H1 (cell line): ENCODE results near the gene RASL11B. TPM values are rescaled to one million over a fixed set of nuclear protein-coding genes. Genes with fewer than 3 reads are reported as not detected.
A peak's percentile ranks its signal among the peaks of the same experiment; 100 is the strongest.

ENCODE experiments used
- CTCF ChIA-PET: fragments of 300-600 bp; sonication (Branson Sonifier 250); formaldehyde crosslinking; loops from one replicate; lab custom pipeline; 2021; ENCODE audit not compliant: partially characterized antibody; lab: Charles Lee
- POLR2A ChIA-PET: fragments of 300-600 bp; sonication (Branson Sonifier 250); formaldehyde crosslinking; loops from one replicate; lab custom pipeline; 2021; ENCODE audit warnings: inconsistent platforms; ENCODE audit not compliant: partially characterized antibody; lab: Charles Lee
- DNase-seq, 2 experiments: peaks; one replicate each; pipeline versions ENCODE4 v3.0.0 to v3.0.0-alpha.2; 2010 to 2022; ENCODE audit warnings: low spot score in 2 of 2, low read depth in 1 of 2, mixed read lengths in 1 of 2
- FAIRE-seq: peaks from 2 replicates; lab custom pipeline; 2011; peaks lifted over from hg19 to GRCh38; lab: Jason Lieb, UNC
- H2AFZ ChIP-seq: 2 replicates; pipeline ENCODE4 v1.8.1; 2012; ENCODE audit warnings: low read length, inconsistent platforms
- H2AK5ac ChIP-seq: 2 replicates; pipeline ENCODE4 v1.6.1; 2013; ENCODE audit warnings: low read depth, low read length
- H2BK120ac ChIP-seq: replicated peaks from 2 replicates; pipeline ENCODE3; 2013; ENCODE audit warnings: low read depth, low read length, inconsistent platforms
- H2BK12ac ChIP-seq: 2 replicates; pipeline ENCODE4 v1.6.1; 2013; ENCODE audit warnings: low read depth, low read length
- H2BK15ac ChIP-seq: 2 replicates; pipeline ENCODE4 v1.6.1; 2013; ENCODE audit warnings: low read length
- H2BK20ac ChIP-seq: 2 replicates; pipeline ENCODE4 v1.6.1; 2013; ENCODE audit warnings: low read length
- H2BK5ac ChIP-seq: 2 replicates; pipeline ENCODE4 v1.6.1; 2013; ENCODE audit warnings: low read depth, low read length
- H3K14ac ChIP-seq: 2 replicates; pipeline ENCODE4 v1.6.1; 2013; ENCODE audit warnings: inconsistent platforms; ENCODE audit not compliant: insufficient read length
- H3K18ac ChIP-seq: 2 replicates; pipeline ENCODE4 v1.6.1; 2013; ENCODE audit warnings: low read length; ENCODE audit errors: extremely low read depth
- H3K23ac ChIP-seq: 2 replicates; pipeline ENCODE4 v1.6.1; 2013; ENCODE audit warnings: inconsistent platforms; ENCODE audit not compliant: insufficient read length
- H3K23me2 ChIP-seq: 2 replicates; pipeline ENCODE4 v1.6.1; 2013; ENCODE audit warnings: low read depth, low read length
- H3K27ac ChIP-seq: 2 replicates; pipeline ENCODE4 v1.6.1; 2011; ENCODE audit warnings: low read depth, low read length, inconsistent platforms
- H3K27me3 ChIP-seq, 4 experiments: replicated peaks in 1 of 4; 1 replicate in 1 of 4; 2 replicates in 3 of 4; pipeline versions ENCODE4 v1.6.1 to v1.8.1; 2011 to 2013; ENCODE audit warnings: low read length in 3 of 4, mild to moderate bottlenecking in 3 of 4, inconsistent platforms in 2 of 4, mixed read lengths in 2 of 4, moderate library complexity in 1 of 4; ENCODE audit not compliant: control insufficient read depth in 3 of 4, insufficient read depth in 3 of 4; ENCODE audit errors: extremely low read depth in 1 of 4
- H3K36me3 ChIP-seq, 4 experiments: 2 replicates each; pipeline versions ENCODE4 v1.6.1 to v1.8.1; 2011 to 2013; ENCODE audit warnings: mild to moderate bottlenecking in 4 of 4, low read length in 3 of 4, moderate library complexity in 2 of 4, control low read depth in 1 of 4, inconsistent platforms in 1 of 4; ENCODE audit not compliant: insufficient read depth in 4 of 4, control insufficient read depth in 2 of 4
- H3K4ac ChIP-seq: replicated peaks from 2 replicates; pipeline ENCODE3; 2013; ENCODE audit warnings: low read length, low read depth, mixed read lengths, inconsistent platforms; ENCODE audit not compliant: insufficient read length
- H3K4me1 ChIP-seq, 4 experiments: replicated peaks in 1 of 4; 1 replicate in 1 of 4; 2 replicates in 3 of 4; pipeline versions ENCODE4 v1.6.1 to v1.8.1; 2011 to 2013; ENCODE audit warnings: low read length in 3 of 4, inconsistent platforms in 2 of 4, mixed read lengths in 1 of 4; ENCODE audit not compliant: insufficient read depth in 4 of 4, control insufficient read depth in 3 of 4
- H3K4me2 ChIP-seq, 2 experiments: 2 replicates each; pipeline versions ENCODE4 v1.6.1 to v1.8.1; 2011 to 2013; ENCODE audit warnings: low read depth in 2 of 2, low read length in 2 of 2, control low read depth in 1 of 2, inconsistent platforms in 1 of 2, mild to moderate bottlenecking in 1 of 2; ENCODE audit not compliant: insufficient read depth in 1 of 2
- H3K4me3 ChIP-seq, 4 experiments: fragments of 200-600, 300-600 bp in 1 of 4; sonication (generic), shearing (Covaris generic), sonication (Bioruptor Twin) in 1 of 4; 2 replicates each; pipeline versions ENCODE4 v1.5.1 to v1.8.1; 2011 to 2016; ENCODE audit warnings: low read length in 4 of 4, low read depth in 3 of 4, control low read depth in 2 of 4, inconsistent platforms in 2 of 4, mild to moderate bottlenecking in 2 of 4, mixed read lengths in 1 of 4, moderate library complexity in 1 of 4; ENCODE audit not compliant: insufficient read depth in 2 of 4; ENCODE audit errors: extremely low read depth in 1 of 4
- H3K56ac ChIP-seq: replicated peaks from 2 replicates; pipeline ENCODE3; 2013; ENCODE audit warnings: low read depth, mild to moderate bottlenecking, mixed read lengths, low read length, inconsistent platforms; ENCODE audit not compliant: insufficient read length
- H3K79me1 ChIP-seq: 2 replicates; pipeline ENCODE4 v1.6.1; 2013; ENCODE audit warnings: low read depth, low read length, control low read depth
- H3K79me2 ChIP-seq, 2 experiments: 2 replicates each; pipeline versions ENCODE4 v1.6.1 to v1.8.1; 2012 to 2013; ENCODE audit warnings: low read length in 2 of 2, mild to moderate bottlenecking in 2 of 2, inconsistent platforms in 1 of 2; ENCODE audit not compliant: insufficient read depth in 2 of 2, control insufficient read depth in 1 of 2
- H3K9ac ChIP-seq, 4 experiments: replicated peaks in 1 of 4; 1 replicate in 1 of 4; 2 replicates in 3 of 4; pipeline versions ENCODE4 v1.6.1 to v1.8.1; 2011 to 2013; ENCODE audit warnings: low read depth in 3 of 4, low read length in 3 of 4, control low read depth in 2 of 4, mild to moderate bottlenecking in 2 of 4, moderate library complexity in 2 of 4, inconsistent platforms in 1 of 4; ENCODE audit errors: extremely low read depth in 1 of 4
- H3K9me3 ChIP-seq, 2 experiments: 2 replicates each; pipeline versions ENCODE4 v1.6.1 to v1.8.1; 2012 to 2013; ENCODE audit warnings: mild to moderate bottlenecking in 2 of 2, moderate library complexity in 2 of 2, control low read depth in 1 of 2, inconsistent platforms in 1 of 2, low read depth in 1 of 2, low read length in 1 of 2, mixed read lengths in 1 of 2; ENCODE audit not compliant: insufficient read depth in 2 of 2
- H4K20me1 ChIP-seq, 2 experiments: replicated peaks in 1 of 2; 2 replicates each; pipeline versions ENCODE3 to v1.8.1; 2011 to 2013; ENCODE audit warnings: inconsistent platforms in 2 of 2, low read length in 2 of 2, mild to moderate bottlenecking in 1 of 2; ENCODE audit not compliant: insufficient read depth in 2 of 2, control insufficient read depth in 1 of 2
- H4K5ac ChIP-seq: 2 replicates; pipeline ENCODE4 v1.6.1; 2013; ENCODE audit warnings: low read length, low read depth, mixed read lengths, inconsistent platforms; ENCODE audit not compliant: insufficient read length
- H4K8ac ChIP-seq: 2 replicates; pipeline ENCODE4 v1.8.0; 2013; ENCODE audit warnings: mild to moderate bottlenecking, moderate library complexity, low read length, inconsistent platforms; ENCODE audit not compliant: insufficient read depth; ENCODE audit errors: extremely low read depth
- H4K91ac ChIP-seq: replicated peaks from 2 replicates; pipeline ENCODE3; 2013; ENCODE audit warnings: low read length, mixed read lengths, inconsistent platforms; ENCODE audit not compliant: insufficient read length
- CBX5 ChIP-seq: fragments of 300-800, 300-1000 bp; sonication (generic); IDR thresholded peaks from 2 replicates; pipeline ENCODE4 v1.7.1; 2016; ENCODE audit warnings: antibody characterized with exemption, low read length, low read depth
- CHD2 ChIP-seq: IDR thresholded peaks from 2 replicates; pipeline ENCODE4 v1.6.1; 2012; ENCODE audit warnings: low read length, improper control_type of control experiment
- CREB1 ChIP-seq: IDR thresholded peaks from 2 replicates; pipeline ENCODE4 v1.6.1; 2012; ENCODE audit warnings: inconsistent platforms
- CTBP2 ChIP-seq: IDR thresholded peaks from 2 replicates; pipeline ENCODE4 v1.7.0; 2011; ENCODE audit warnings: borderline replicate concordance, mild to moderate bottlenecking, moderate library complexity, mixed read lengths, low read length; ENCODE audit not compliant: insufficient read depth, insufficient read length
- EGR1 ChIP-seq: IDR thresholded peaks from 2 replicates; pipeline ENCODE4 v1.6.1; 2011; ENCODE audit warnings: low read depth, low read length, borderline replicate concordance
- POLR2A ChIP-seq, 2 experiments: IDR thresholded peaks; 1 replicate in 1 of 2; 2 replicates in 1 of 2; pipeline ENCODE4 v1.6.1; 2011; ENCODE audit warnings: low read depth in 2 of 2, low read length in 2 of 2, mild to moderate bottlenecking in 2 of 2; ENCODE audit errors: control extremely low read depth in 1 of 2
- RFX5 ChIP-seq: IDR thresholded peaks from 2 replicates; pipeline ENCODE4 v1.6.1; 2011; ENCODE audit warnings: low read depth, low read length, improper control_type of control experiment, borderline replicate concordance
- WGBS, 2 experiments: shearing (Covaris generic) in 1 of 2; methylation state at CpG; one replicate each; pipeline versions ENCODE4 v1.1.6 to v1.1.7; 2013 to 2015; ENCODE audit warnings: low lambda C conversion rate in 2 of 2, mixed read lengths in 2 of 2, inconsistent platforms in 1 of 2, low coverage in 1 of 2, missing lambda C conversion rate in 1 of 2; ENCODE audit not compliant: insufficient replicate concordance in 2 of 2, insufficient coverage in 1 of 2, insufficient read length in 1 of 2; ENCODE audit errors: extremely low coverage in 1 of 2, missing lambda C conversion rate in 1 of 2; 5-methylcytosine and 5-hydroxymethylcytosine counted together
- polyA plus RNA-seq, 7 experiments: library from polyadenylated mRNA; depleted of rRNA in 3 of 7; stranded (reverse) in 5 of 7; unstranded in 2 of 7; fragments of >200 nt in 5 of 7; fragments of 200-250 nt in 2 of 7; gene quantifications; 1 replicate in 5 of 7; 2 replicates in 1 of 7; 4 replicates in 1 of 7; pipeline versions ENCODE4 v1.2.1 to v1.2.3, GENCODE V29; 2011 to 2013; ENCODE audit warnings: missing spikeins in 2 of 7, mixed read lengths in 2 of 7
- total RNA-seq: library from RNA; stranded (reverse); fragmentation: NEBNext Ultra II Directional; extraction: Animal tissue kit (Norgen Biotek cat#: 25700); gene quantifications from 2 replicates; pipeline ENCODE4 v1.2.1, GENCODE V29; 2021
- TF ChIP-seq, protein P1 (sequence below): IDR thresholded peaks from 2 replicates; pipeline ENCODE4 v1.6.1; 2011; ENCODE audit warnings: low read length, improper control_type of control experiment

Gene RASL11B
- total and polyA plus RNA-seq, 2 of the 8 experiments (the other 6 are each of a cell fraction or from before 2014, with no cell fraction given): 49.8 to 75.5 TPM

- Histone ChIP-seq H3K79me1 (no peaks in the 10 kb centered on the region), H3K4me1 (peaks cover 6 to 29% (median 20%) of the 10 kb centered on the region in 4 experiments), H2AK5ac (no peak overlapping the region), H4K8ac (no peak overlapping the region), H3K9me3 (no peaks in the 10 kb centered on the region), H2BK15ac (no peak overlapping the region), H4K20me1 (no peaks in the 10 kb centered on the region), H3K18ac (no peak overlapping the region), H3K79me2 (no peaks in the 10 kb centered on the region), H3K4me2 (no peak overlapping the region), H3K9ac (no peak overlapping the region), H3K27ac (no peak overlapping the region), H2BK120ac (no peak overlapping the region), H4K5ac (no peak overlapping the region), H4K91ac (peak overlapping the region; percentile 71), H3K23ac (no peak overlapping the region), H3K23me2 (no peaks in the 10 kb centered on the region), H3K27me3 (no peaks in the 10 kb centered on the region; a peak in 1 of 7 replicates), H2BK20ac (0 out of 2 replicates have a peak overlapping the region, but pooled peaks have one; percentile 63), H2BK5ac (no peak overlapping the region), H3K36me3 (no peaks in the 10 kb centered on the region), H2BK12ac (peak overlapping the region; percentile 32; the same call in 1 of the 2 replicates), H3K14ac (no peak overlapping the region), H3K4ac (no peak overlapping the region), H3K4me3 (no peak overlapping the region), H2AFZ (no peak overlapping the region), H3K56ac (no peak overlapping the region)
- WGBS, 2 experiments: 100% methylated on average over 2 of the region's 2 CpGs; no CpG with 5 or more reads in 1 of the 2 experiments
- TF ChIP-seq POLR2A (IDR thresholded peaks at IDR 0.05; ENCODE audit: control extremely low read depth in 1 of 2, low read depth in 2 of 2, low read length in 2 of 2): no peak
- TF ChIP-seq CTBP2: no peak
- no peak for TF ChIP-seq CREB1
- no peak for TF ChIP-seq CHD2
- TF ChIP-seq, protein P1, sequence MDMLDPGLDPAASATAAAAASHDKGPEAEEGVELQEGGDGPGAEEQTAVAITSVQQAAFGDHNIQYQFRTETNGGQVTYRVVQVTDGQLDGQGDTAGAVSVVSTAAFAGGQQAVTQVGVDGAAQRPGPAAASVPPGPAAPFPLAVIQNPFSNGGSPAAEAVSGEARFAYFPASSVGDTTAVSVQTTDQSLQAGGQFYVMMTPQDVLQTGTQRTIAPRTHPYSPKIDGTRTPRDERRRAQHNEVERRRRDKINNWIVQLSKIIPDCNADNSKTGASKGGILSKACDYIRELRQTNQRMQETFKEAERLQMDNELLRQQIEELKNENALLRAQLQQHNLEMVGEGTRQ: no peak
- no peak for TF ChIP-seq EGR1
- no peak for TF ChIP-seq RFX5
- no peak for TF ChIP-seq CBX5
- DNase-seq (no peak), FAIRE-seq (no peak)
- ChIA-PET POLR2A (interaction anchor here (0.9 to 3.7 kb wide), 6 partner anchors 9 to 154 kb away, joined by 3 to 16 read pairs (median 8); no protein-coding TSS in a partner anchor), CTCF (interaction anchor here (0.8 to 2.3 kb wide), 5 partner anchors 8 to 287 kb away, joined by 3 to 6 read pairs (median 3); no protein-coding TSS in a partner anchor)
Measured at GRCh38 chr4:52877036-52877435, 14.9 kb downstream of the RASL11B start.
